ENCODE results near the gene MS4A14. TPM values are rescaled to one million over a fixed set of nuclear protein-coding genes. Genes with fewer than 3 reads are reported as not detected.

Gene MS4A14, protein sequence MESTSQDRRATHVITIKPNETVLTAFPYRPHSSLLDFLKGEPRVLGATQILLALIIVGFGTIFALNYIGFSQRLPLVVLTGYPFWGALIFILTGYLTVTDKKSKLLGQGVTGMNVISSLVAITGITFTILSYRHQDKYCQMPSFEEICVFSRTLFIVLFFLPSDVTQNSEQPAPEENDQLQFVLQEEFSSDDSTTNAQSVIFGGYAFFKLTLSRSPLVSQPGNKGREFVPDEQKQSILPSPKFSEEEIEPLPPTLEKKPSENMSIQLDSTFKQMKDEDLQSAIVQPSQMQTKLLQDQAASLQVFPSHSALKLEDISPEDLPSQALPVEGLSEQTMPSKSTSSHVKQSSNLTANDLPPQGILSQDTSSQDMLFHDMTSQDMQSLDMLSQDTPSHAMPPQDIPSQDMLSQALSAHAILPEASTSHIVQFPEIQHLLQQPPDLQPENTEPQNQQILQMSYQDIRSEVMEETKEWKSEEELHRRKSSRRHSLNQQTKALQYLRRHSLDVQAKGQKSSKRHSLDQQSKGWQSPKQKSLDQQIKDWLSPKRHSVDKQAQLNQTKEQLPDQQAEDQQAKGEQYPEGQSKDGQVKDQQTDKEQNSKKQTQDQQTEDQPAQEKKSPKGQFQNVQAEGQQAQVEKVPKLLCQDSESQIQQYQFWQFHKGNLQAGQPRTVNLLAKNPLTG
- not detected for total RNA-seq

DNA sequence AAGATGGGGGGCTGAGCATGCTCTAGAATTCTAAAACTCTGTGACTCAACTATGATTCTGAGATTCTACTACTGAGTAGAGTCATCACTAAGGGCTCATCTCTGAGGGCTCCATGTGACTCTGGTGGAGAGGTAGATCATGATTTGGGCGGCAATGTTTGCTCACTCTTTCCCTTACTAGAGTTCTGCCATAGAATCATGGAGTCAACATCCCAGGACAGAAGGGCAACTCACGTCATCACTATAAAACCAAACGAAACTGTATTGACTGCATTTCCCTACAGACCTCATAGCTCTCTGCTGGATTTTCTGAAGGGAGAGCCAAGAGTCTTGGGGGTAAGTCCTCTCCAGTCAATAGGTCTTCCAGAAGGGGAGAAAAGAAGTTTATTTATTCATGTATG is at the start of gene MS4A14:
MS4A14 (plus strand) TSS at position 78 of the 400 bp plus-strand sequence; CDS start at position 198, 120 bp downstream.
- Mint-ChIP-seq H3K27me3 (peaks cover 5% of the 10 kb centered on the region), H3K9me3 (no peaks in the 10 kb centered on the region), H3K27ac (no peak within 1 kb of the TSS), H3K4me3 (no peak within 1 kb of the TSS), H3K36me3 (ENCODE audit: low read depth) (no peaks in the 10 kb centered on the region), H3K4me1 (ENCODE audit: low read depth) (no peaks in the 10 kb centered on the region)
- CTCF ChIA-PET, result interaction anchor here (3.5 kb wide), 1 partner anchor 33 kb away, joined by 10 read pairs; no protein-coding TSS in a partner anchor
- POLR2A ChIA-PET, result no interaction called here
- ATAC-seq, result no peak
- TF ChIP-seq CTCF (IDR thresholded peaks at IDR 0.05), result no peak
- intact Hi-C loops (cut with micrococcal nuclease), result no loop called here
- DNase-seq, result no peak

DNA sequence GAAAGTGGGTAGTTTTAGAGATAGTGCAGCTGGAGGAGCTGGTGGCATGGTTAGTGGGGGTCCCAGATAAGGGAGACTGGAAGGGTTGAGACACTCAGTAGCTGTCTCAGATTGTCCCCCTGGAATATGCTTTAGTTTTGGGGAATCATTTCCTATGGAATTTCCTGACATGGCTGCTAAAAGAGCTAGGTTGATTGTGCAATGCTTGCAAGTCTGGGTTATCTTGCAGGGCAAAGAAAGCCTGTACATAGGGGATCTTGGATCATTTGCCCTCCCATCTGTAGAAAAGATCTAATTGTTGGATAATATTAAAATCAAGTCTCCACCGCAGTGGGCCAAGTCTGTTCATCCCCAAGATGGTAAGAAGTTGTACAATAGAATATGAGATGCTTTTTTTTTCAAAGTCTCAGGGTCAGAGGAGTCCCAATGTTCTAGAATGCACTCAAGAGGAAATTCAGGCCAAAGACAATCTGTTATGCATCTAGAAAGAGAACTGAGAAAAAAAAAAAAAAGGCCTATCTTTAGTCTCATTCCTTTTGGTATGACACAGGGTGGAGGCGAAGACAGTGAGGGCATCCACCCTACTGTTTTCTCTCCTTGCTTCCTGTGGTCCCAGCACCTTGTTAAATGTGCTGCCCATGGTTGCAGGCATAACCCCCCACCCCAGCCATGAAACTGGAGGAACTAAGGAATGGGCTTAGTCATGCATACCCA is 49.0 kb upstream of the MS4A14 start:
- no peak for TF ChIP-seq CTCF (IDR thresholded peaks at IDR 0.05)
- ATAC-seq (no peak), DNase-seq (no peak)
- CTCF ChIA-PET, result interaction anchor here (0.7 to 8.5 kb wide), 4 partner anchors 16 to 82 kb away, joined by 3 to 77 read pairs (median 32); no protein-coding TSS in a partner anchor
- intact Hi-C loops (cut with micrococcal nuclease), result loop anchor here (5.0 kb wide), 1 partner anchor 270 kb away; no protein-coding TSS in a partner anchor
- POLR2A ChIA-PET, result no interaction called here
- Mint-ChIP-seq H3K9me3 (no peaks in the 10 kb centered on the region), H3K4me1 (ENCODE audit: low read depth) (no peaks in the 10 kb centered on the region), H3K36me3 (ENCODE audit: low read depth) (no peaks in the 10 kb centered on the region), H3K27ac (no peak overlapping the region), H3K27me3 (peaks cover 9% of the 10 kb centered on the region), H3K4me3 (no peak overlapping the region)

DNA sequence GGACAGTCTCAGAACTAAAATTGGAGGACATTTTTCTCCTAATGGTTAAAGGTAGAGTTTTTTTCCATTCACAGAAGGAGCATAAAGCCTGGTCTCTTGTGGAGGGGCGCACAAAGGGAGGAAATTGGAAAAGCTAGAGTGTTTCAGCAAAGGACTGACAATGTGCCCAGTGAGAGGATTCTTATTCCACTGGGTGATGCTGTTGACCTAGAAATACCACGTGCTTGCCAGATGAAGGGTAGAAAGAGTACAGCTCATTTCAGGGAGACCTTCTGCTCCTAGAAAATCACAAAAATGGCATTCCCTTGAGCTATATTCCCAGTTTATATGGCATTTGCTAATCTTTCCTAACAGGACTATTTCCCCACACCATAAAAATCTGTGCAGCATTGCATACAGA is 48.1 kb upstream of the MS4A14 start:
- POLR2A ChIA-PET, result no interaction called here
- no peaks in the 10 kb centered on the region for H3K36me3 Mint-ChIP-seq (ENCODE audit: low read depth)
- CTCF ChIA-PET, result interaction anchor here (0.7 to 8.5 kb wide), 2 partner anchors 15 to 17 kb away, joined by 3 to 77 read pairs; no protein-coding TSS in a partner anchor

GRCh38 chr11:60349990-60350389 is 46.3 kb upstream of the MS4A14 start:
- CTCF ChIA-PET, result interaction anchor here (1.1 to 8.5 kb wide), 2 partner anchors 14 to 15 kb away, joined by 3 to 77 read pairs; no protein-coding TSS in a partner anchor
- POLR2A ChIA-PET, result no interaction called here
- no peaks in the 10 kb centered on the region for H3K4me1 Mint-ChIP-seq (ENCODE audit: low read depth)
- H3K9me3 Mint-ChIP-seq, result peaks cover 2% of the 10 kb centered on the region
- DNase-seq (no peak), ATAC-seq (no peak)
- no peaks in the 10 kb centered on the region for H3K36me3 Mint-ChIP-seq (ENCODE audit: low read depth)
- no peak for TF ChIP-seq CTCF (IDR thresholded peaks at IDR 0.05)
- H3K27ac Mint-ChIP-seq, result no peak overlapping the region
- peaks cover 12% of the 10 kb centered on the region for H3K27me3 Mint-ChIP-seq
- no peak overlapping the region for H3K4me3 Mint-ChIP-seq
- intact Hi-C loops (cut with micrococcal nuclease), result loop anchor here (5.0 kb wide), 1 partner anchor 267 kb away; no protein-coding TSS in a partner anchor

More for the DNA sequence above, 48.1 kb upstream of the MS4A14 start:
- intact Hi-C loops (cut with micrococcal nuclease), result loop anchor here (5.0 kb wide), 1 partner anchor 269 kb away; no protein-coding TSS in a partner anchor
- Mint-ChIP-seq H3K27ac (no peak overlapping the region), H3K4me3 (no peak overlapping the region), H3K27me3 (peaks cover 11% of the 10 kb centered on the region), H3K4me1 (ENCODE audit: low read depth) (no peaks in the 10 kb centered on the region), H3K9me3 (no peaks in the 10 kb centered on the region)
- TF ChIP-seq CTCF (IDR thresholded peaks at IDR 0.05), result no peak
- DNase-seq (no peak), ATAC-seq (no peak)
